ENCODE results near the gene RNF111.

Gene RNF111

GRCh38 chr15:59063042-59063441 is 75.6 kb downstream of the RNF111 start:
- no peak for DNase-seq
- H3K4me3 ChIP-seq (ENCODE audit: low read depth, low read length) = no peak overlapping the region
- TF ChIP-seq, protein P1, sequence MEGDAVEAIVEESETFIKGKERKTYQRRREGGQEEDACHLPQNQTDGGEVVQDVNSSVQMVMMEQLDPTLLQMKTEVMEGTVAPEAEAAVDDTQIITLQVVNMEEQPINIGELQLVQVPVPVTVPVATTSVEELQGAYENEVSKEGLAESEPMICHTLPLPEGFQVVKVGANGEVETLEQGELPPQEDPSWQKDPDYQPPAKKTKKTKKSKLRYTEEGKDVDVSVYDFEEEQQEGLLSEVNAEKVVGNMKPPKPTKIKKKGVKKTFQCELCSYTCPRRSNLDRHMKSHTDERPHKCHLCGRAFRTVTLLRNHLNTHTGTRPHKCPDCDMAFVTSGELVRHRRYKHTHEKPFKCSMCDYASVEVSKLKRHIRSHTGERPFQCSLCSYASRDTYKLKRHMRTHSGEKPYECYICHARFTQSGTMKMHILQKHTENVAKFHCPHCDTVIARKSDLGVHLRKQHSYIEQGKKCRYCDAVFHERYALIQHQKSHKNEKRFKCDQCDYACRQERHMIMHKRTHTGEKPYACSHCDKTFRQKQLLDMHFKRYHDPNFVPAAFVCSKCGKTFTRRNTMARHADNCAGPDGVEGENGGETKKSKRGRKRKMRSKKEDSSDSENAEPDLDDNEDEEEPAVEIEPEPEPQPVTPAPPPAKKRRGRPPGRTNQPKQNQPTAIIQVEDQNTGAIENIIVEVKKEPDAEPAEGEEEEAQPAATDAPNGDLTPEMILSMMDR (IDR thresholded peaks at IDR 0.05; ENCODE audit: low read depth, low read length) = no peak
- no peaks in the 10 kb centered on the region for H3K9me3 ChIP-seq (ENCODE audit: severe bottlenecking)
- H3K27me3 ChIP-seq (ENCODE audit: insufficient read depth, low read depth, severe bottlenecking) = no peaks in the 10 kb centered on the region
- H3K36me3 ChIP-seq = peaks cover 72% of the 10 kb centered on the region
- H3K27ac ChIP-seq = no peak overlapping the region

DNA sequence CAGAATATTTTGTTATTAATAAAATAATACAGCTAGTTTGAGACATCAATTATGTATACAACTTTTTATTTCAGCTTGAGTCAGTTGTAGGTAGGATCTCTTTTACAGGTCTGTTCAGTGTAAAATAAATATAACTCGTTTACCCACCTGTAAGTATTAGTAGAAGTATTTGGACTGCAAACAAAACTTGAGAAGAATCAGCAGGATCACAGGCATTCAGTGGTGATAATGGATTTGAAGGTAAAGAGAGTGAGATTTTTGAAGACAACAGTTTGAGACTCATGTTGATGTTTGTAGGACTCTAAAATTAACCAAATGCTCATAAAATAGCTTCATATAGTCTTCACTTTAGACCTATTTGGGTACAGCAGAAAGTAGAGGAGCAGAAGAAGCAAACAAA is 82.0 kb downstream of the RNF111 start:
- Histone ChIP-seq H3K36me3 (peaks cover 40% of the 10 kb centered on the region), H3K4me3 (ENCODE audit: low read depth, low read length) (no peak overlapping the region), H3K9me3 (ENCODE audit: severe bottlenecking) (no peaks in the 10 kb centered on the region), H3K27me3 (ENCODE audit: insufficient read depth, low read depth, severe bottlenecking) (no peaks in the 10 kb centered on the region), H3K27ac (no peak overlapping the region)
- TF ChIP-seq, protein P1 (IDR thresholded peaks at IDR 0.05; ENCODE audit: low read depth, low read length) = no peak
- DNase-seq = no peak

DNA sequence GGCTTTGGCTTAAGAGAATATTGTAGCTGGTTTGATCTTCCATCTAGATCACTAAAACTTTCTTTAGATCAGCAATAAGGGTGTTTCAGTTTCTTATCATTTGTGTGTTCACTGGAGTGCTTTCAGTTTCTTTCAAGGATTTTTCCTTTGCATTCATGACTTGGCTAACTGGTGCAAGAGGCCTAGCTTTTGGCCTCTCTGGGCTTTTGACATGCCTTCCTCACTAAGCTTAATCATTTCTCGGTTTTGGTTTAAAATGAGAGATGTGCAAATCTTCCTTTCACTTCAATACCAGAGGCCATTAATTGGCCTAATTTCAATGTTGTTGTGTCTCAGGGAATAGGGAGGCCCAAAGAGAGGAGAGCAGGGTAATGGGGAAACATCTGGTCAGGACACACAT is 87.1 kb downstream of the RNF111 start:
- TF ChIP-seq, protein P1 (IDR thresholded peaks at IDR 0.05; ENCODE audit: low read depth, low read length) = no peak

GRCh38 chr15:59087731-59088130 is 100.3 kb downstream of the RNF111 start:
- Histone ChIP-seq H3K36me3 (peaks cover 51% of the 10 kb centered on the region), H3K9me3 (ENCODE audit: severe bottlenecking) (no peaks in the 10 kb centered on the region)

More for the DNA sequence above, 87.1 kb downstream of the RNF111 start:
- H3K36me3 ChIP-seq = peaks cover 26% of the 10 kb centered on the region
- no peak for DNase-seq
- no peaks in the 10 kb centered on the region for H3K9me3 ChIP-seq (ENCODE audit: severe bottlenecking)
- no peaks in the 10 kb centered on the region for H3K27me3 ChIP-seq (ENCODE audit: insufficient read depth, low read depth, severe bottlenecking)
- no peak overlapping the region for H3K4me3 ChIP-seq (ENCODE audit: low read depth, low read length)
- H3K27ac ChIP-seq = no peak overlapping the region

GRCh38 chr15:59094077-59094476 is 106.6 kb downstream of the RNF111 start:
- H3K4me3 ChIP-seq (ENCODE audit: low read depth, low read length) = no peak overlapping the region
- TF ChIP-seq, protein P1 (IDR thresholded peaks at IDR 0.05; ENCODE audit: low read depth, low read length) = no peak
- DNase-seq = no peak
- H3K36me3 ChIP-seq = peaks cover 53% of the 10 kb centered on the region
- H3K27me3 ChIP-seq (ENCODE audit: insufficient read depth, low read depth, severe bottlenecking) = no peaks in the 10 kb centered on the region
- no peaks in the 10 kb centered on the region for H3K9me3 ChIP-seq (ENCODE audit: severe bottlenecking)
- H3K27ac ChIP-seq = no peak overlapping the region

More at GRCh38 chr15:59087731-59088130, 100.3 kb downstream of the RNF111 start:
- Histone ChIP-seq H3K27ac (no peak overlapping the region), H3K27me3 (ENCODE audit: insufficient read depth, low read depth, severe bottlenecking) (no peaks in the 10 kb centered on the region), H3K4me3 (ENCODE audit: low read depth, low read length) (no peak overlapping the region)
- DNase-seq = no peak
- TF ChIP-seq, protein P1 (IDR thresholded peaks at IDR 0.05; ENCODE audit: low read depth, low read length) = no peak

DNA sequence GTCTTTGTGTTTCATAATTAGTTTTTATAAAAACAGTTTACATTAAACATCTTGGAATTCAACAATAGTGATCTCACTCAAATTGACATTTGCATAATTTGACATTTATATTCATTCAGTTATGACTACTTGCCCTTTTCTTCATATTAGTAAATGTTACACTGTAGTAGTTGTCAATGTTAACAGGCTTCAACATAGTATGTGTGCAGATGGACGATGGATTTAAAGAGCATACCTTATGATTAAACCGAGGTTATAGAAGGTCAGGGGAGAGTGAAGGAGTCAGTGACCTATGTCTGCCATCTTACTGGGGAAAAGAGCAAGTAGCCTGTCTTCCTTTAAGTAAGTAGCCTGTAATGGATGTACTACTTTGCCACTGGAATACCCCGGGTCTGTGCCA is 109.0 kb downstream of the RNF111 start:
- no peaks in the 10 kb centered on the region for H3K9me3 ChIP-seq (ENCODE audit: severe bottlenecking)
- no peak overlapping the region for H3K4me3 ChIP-seq (ENCODE audit: low read depth, low read length)
- H3K27ac ChIP-seq = no peak overlapping the region
- no peak for DNase-seq
- H3K36me3 ChIP-seq = peaks cover 36% of the 10 kb centered on the region
- H3K27me3 ChIP-seq (ENCODE audit: insufficient read depth, low read depth, severe bottlenecking) = no peaks in the 10 kb centered on the region
- TF ChIP-seq, protein P1 (IDR thresholded peaks at IDR 0.05; ENCODE audit: low read depth, low read length) = no peak

Measured in WERI-Rb-1 (cell line).